Endodermal cell (in vitro differentiated cells): ENCODE data around the gene ELL2. TPM values are rescaled to one million over a fixed set of nuclear protein-coding genes. Genes with fewer than 3 reads are reported as not detected.

Experiments
- DNase-seq: peaks from one replicate; pipeline ENCODE4 v3.0.0-alpha.2; 2017
- H3K27ac ChIP-seq: 2 replicates; pipeline ENCODE4 v1.5.1; 2013; ENCODE audit warnings: mild to moderate bottlenecking, low read depth, low read length, moderate library complexity
- H3K27me3 ChIP-seq: 2 replicates; pipeline ENCODE4 v1.6.1; 2013; ENCODE audit warnings: mild to moderate bottlenecking, low read length, moderate library complexity; ENCODE audit not compliant: insufficient read depth, control insufficient read depth, poor library complexity, severe bottlenecking
- H3K36me3 ChIP-seq: 2 replicates; pipeline ENCODE4 v1.7.0; 2013; ENCODE audit warnings: mild to moderate bottlenecking, low read length, moderate library complexity; ENCODE audit not compliant: control insufficient read depth, insufficient read depth
- H3K4me1 ChIP-seq: one replicate; pipeline ENCODE4 v1.7.0; 2013; ENCODE audit warnings: low read length; ENCODE audit not compliant: control insufficient read depth, insufficient read depth
- H3K4me3 ChIP-seq: 2 replicates; pipeline ENCODE4 v1.5.1; 2013; ENCODE audit warnings: mild to moderate bottlenecking, low read length, moderate library complexity
- H3K9ac ChIP-seq: 2 replicates; pipeline ENCODE4 v1.6.1; 2013; ENCODE audit warnings: mild to moderate bottlenecking, low read length, moderate library complexity; ENCODE audit not compliant: poor library complexity, severe bottlenecking; ENCODE audit errors: extremely low read depth
- H3K9me3 ChIP-seq: 2 replicates; pipeline ENCODE4 v1.6.1; 2013; ENCODE audit warnings: mild to moderate bottlenecking, low read length, moderate library complexity; ENCODE audit not compliant: control insufficient read depth
- H3K27ac Mint-ChIP-seq: 2 replicates; pipeline ENCODE4 v1.8.0; 2020; ENCODE audit warnings: mixed read lengths
- H3K27me3 Mint-ChIP-seq: 2 replicates; pipeline ENCODE4 v1.8.0; 2021; ENCODE audit warnings: mild to moderate bottlenecking, mixed read lengths; ENCODE audit not compliant: insufficient read depth
- H3K36me3 Mint-ChIP-seq: 2 replicates; pipeline ENCODE4 v1.8.0; 2020; ENCODE audit warnings: low read depth, mixed read lengths
- H3K4me1 Mint-ChIP-seq: 2 replicates; pipeline ENCODE4 v1.8.0; 2020; ENCODE audit warnings: mixed read lengths
- H3K4me3 Mint-ChIP-seq: 2 replicates; pipeline ENCODE4 v1.8.0; 2020; ENCODE audit warnings: mild to moderate bottlenecking, moderate library complexity, mixed read lengths
- H3K9me3 Mint-ChIP-seq: 2 replicates; pipeline ENCODE4 v1.8.0; 2020; ENCODE audit warnings: mild to moderate bottlenecking, mixed read lengths
- CTCF ChIP-seq: fragments of 200-600 bp; sonication (generic); conservative IDR thresholded peaks from 2 replicates; pipeline ENCODE4 v1.5.0; 2021; ENCODE audit warnings: antibody characterized with exemption, mild to moderate bottlenecking
- WGBS, 2 experiments: methylation state at CpG; one replicate each; pipeline versions ENCODE4 v1.1.5 to v1.1.7; 2013; ENCODE audit warnings: missing lambda C conversion rate in 2 of 2, mixed read lengths in 1 of 2; ENCODE audit not compliant: insufficient coverage in 1 of 2, insufficient read length in 1 of 2; 5-methylcytosine and 5-hydroxymethylcytosine counted together
- total RNA-seq, 2 donors: library from RNA; stranded (reverse); fragmentation: NEBNext Ultra II Directional in 1 of 2; extraction: Animal tissue kit (Norgen Biotek cat#: 25700) in 1 of 2; gene quantifications; 2 replicates in 1 of 2; 3 replicates in 1 of 2; pipeline ENCODE4 v1.2.1, GENCODE V29; 2021

The ELL2 gene
- total RNA-seq, 2 donors from 2014 or later, result 28.6 to 44.1 TPM

DNA sequence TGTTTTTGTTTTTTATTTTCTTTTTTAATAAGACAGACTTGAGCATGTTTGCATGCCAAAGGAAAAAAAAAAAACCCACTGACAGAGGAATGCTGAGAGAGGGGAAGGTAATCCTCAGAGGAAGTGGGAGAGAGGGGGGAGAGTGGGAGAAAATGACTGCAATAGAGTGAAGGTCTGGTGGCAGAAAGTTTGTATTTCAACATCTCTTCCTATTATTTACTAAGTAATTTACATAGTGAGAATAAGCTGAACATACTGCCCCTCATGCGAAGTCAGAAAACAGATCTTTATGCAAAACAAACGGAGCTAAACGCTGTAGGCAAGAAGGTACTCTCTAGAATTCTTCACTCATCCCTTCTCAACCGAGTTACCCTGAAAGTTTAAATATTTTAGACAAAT, 45.0 kb downstream of the ELL2 start:
- H3K27me3 ChIP-seq, result no peaks in the 10 kb centered on the region
- no peak for DNase-seq
- Mint-ChIP-seq H3K27ac (no peak overlapping the region), H3K9me3 (no peaks in the 10 kb centered on the region), H3K4me3 (no peak overlapping the region), H3K36me3 (peaks cover 4% of the 10 kb centered on the region), H3K27me3 (no peaks in the 10 kb centered on the region), H3K4me1 (peaks cover 31% of the 10 kb centered on the region)
- H3K9ac ChIP-seq, result no peak overlapping the region
- no peak for TF ChIP-seq CTCF
- H3K9me3 ChIP-seq, result no peaks in the 10 kb centered on the region
- no peak overlapping the region for H3K4me3 ChIP-seq
- H3K27ac ChIP-seq, result no peak overlapping the region
- H3K4me1 ChIP-seq, result peaks cover 11% of the 10 kb centered on the region
- 89 to 90% methylated on average over 2 to 4 of the region's 4 CpGs for WGBS, 2 experiments
- peaks cover 55% of the 10 kb centered on the region for H3K36me3 ChIP-seq

- Histone ChIP-seq H3K27ac (no peak overlapping the region), H3K27me3 (no peaks in the 10 kb centered on the region), H3K4me3 (no peak overlapping the region), H3K9ac (no peak overlapping the region), H3K9me3 (no peaks in the 10 kb centered on the region), H3K36me3 (peaks cover 60% of the 10 kb centered on the region), H3K4me1 (peaks cover 11% of the 10 kb centered on the region)
- Mint-ChIP-seq H3K36me3 (peaks cover 4% of the 10 kb centered on the region), H3K9me3 (no peaks in the 10 kb centered on the region), H3K4me3 (no peak overlapping the region), H3K4me1 (peaks cover 31% of the 10 kb centered on the region), H3K27ac (no peak overlapping the region), H3K27me3 (no peaks in the 10 kb centered on the region)
- DNase-seq, result no peak
- TF ChIP-seq CTCF, result no peak
- WGBS, 2 experiments, result 87 to 92% methylated on average over 3 of the region's 3 CpGs
These were observed 45.5 kb downstream of the ELL2 start for GRCh38 chr5:95915999-95916686.

DNA sequence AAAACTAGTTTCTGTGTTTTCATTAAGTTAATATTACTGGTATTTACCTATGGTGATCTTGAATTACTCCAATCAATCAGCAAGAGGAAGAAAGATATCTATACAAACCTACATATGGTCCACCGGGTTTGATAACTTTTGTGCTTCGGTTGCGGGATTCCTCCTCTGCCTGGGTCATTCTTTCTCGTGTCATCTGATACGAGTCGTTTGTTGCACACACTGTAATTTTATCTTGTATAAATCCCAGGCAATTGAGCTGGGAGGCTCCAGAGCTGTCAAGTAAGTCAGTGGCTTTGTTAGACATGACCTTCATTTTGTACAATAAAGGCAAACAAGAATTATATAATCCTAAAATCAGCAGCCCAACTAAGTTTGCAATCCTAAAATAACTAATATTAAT, 48.0 kb downstream of the ELL2 start:
- Histone ChIP-seq H3K36me3 (peaks cover 65% of the 10 kb centered on the region), H3K4me3 (no peak overlapping the region), H3K27ac (no peak overlapping the region), H3K9me3 (no peaks in the 10 kb centered on the region), H3K9ac (no peak overlapping the region), H3K27me3 (no peaks in the 10 kb centered on the region), H3K4me1 (peaks cover 11% of the 10 kb centered on the region)
- DNase-seq, result no peak
- Mint-ChIP-seq H3K9me3 (no peaks in the 10 kb centered on the region), H3K36me3 (peaks cover 4% of the 10 kb centered on the region), H3K27ac (no peak overlapping the region), H3K4me3 (no peak overlapping the region), H3K4me1 (peaks cover 41% of the 10 kb centered on the region), H3K27me3 (no peaks in the 10 kb centered on the region)
- WGBS, 2 experiments, result 94 to 95% methylated on average over 4 to 6 of the region's 6 CpGs
- no peak for TF ChIP-seq CTCF
